Parathyroid adenoma (tissue), 2 donors: ENCODE measurements around the gene CRAMP1.

ENCODE experiments used
- H2AFZ ChIP-seq: fragments of 300-600 bp; sonication (generic); one replicate; pipeline ENCODE4 v1.7.0; 2017; ENCODE audit warnings: antibody characterized with exemption, mild to moderate bottlenecking
- H3K27ac ChIP-seq: fragments of 300-600 bp; sonication (generic); one replicate; pipeline ENCODE4 v1.7.0; 2017
- H3K27me3 ChIP-seq: fragments of 300-600 bp; sonication (generic); one replicate; pipeline ENCODE4 v1.7.0; 2017; ENCODE audit warnings: low read length; ENCODE audit not compliant: control insufficient read depth, insufficient read depth
- H3K36me3 ChIP-seq: fragments of 300-600 bp; sonication (generic); one replicate; pipeline ENCODE4 v1.7.0; 2017; ENCODE audit warnings: low read length; ENCODE audit not compliant: control insufficient read depth, insufficient read depth
- H3K4me1 ChIP-seq: fragments of 300-600 bp; sonication (generic); one replicate; pipeline ENCODE4 v1.7.0; 2017; ENCODE audit warnings: control low read depth
- H3K4me2 ChIP-seq: fragments of 300-600 bp; sonication (generic); one replicate; pipeline ENCODE4 v1.7.0; 2017; ENCODE audit warnings: low read length
- H3K4me3 ChIP-seq: fragments of 300-600 bp; sonication (generic); one replicate; pipeline ENCODE4 v1.7.0; 2017; ENCODE audit warnings: low read depth, low read length
- H3K79me2 ChIP-seq: fragments of 300-600 bp; sonication (generic); one replicate; pipeline ENCODE4 v1.7.0; 2017; ENCODE audit warnings: control low read depth
- H3K9ac ChIP-seq: fragments of 300-600 bp; sonication (generic); one replicate; pipeline ENCODE4 v1.7.0; 2017; ENCODE audit warnings: mild to moderate bottlenecking
- H3K9me3 ChIP-seq: fragments of 300-600 bp; sonication (generic); one replicate; pipeline ENCODE4 v1.7.0; 2017; ENCODE audit warnings: low read length; ENCODE audit not compliant: control insufficient read depth
- CTCF ChIP-seq: fragments of 300-600 bp; sonication (generic); IDR thresholded peaks from one replicate; pipeline ENCODE4 v1.7.0; 2017; ENCODE audit warnings: antibody characterized with exemption, mild to moderate bottlenecking
- donor health status: primary hyperparathyroidism.

CRAMP1 gene

GRCh38 chr16:1674751-1675664, 62.8 kb downstream of the CRAMP1 start:
- no peaks in the 10 kb centered on the region for H3K27me3 ChIP-seq
- no peak for TF ChIP-seq CTCF

GRCh38 chr16:1676661-1677060, 64.5 kb downstream of the CRAMP1 start:
- H3K4me2 ChIP-seq = no peak overlapping the region
- H2AFZ ChIP-seq = no peak overlapping the region
- H3K27ac ChIP-seq = no peak overlapping the region
- no peak for TF ChIP-seq CTCF
- no peak overlapping the region for H3K9ac ChIP-seq
- H3K79me2 ChIP-seq = peaks cover 21% of the 10 kb centered on the region
- H3K4me1 ChIP-seq = peaks cover 4% of the 10 kb centered on the region
- no peaks in the 10 kb centered on the region for H3K9me3 ChIP-seq
- H3K4me3 ChIP-seq = no peak overlapping the region
- H3K36me3 ChIP-seq = no peaks in the 10 kb centered on the region
- H3K27me3 ChIP-seq = no peaks in the 10 kb centered on the region

More at GRCh38 chr16:1674751-1675664, 62.8 kb downstream of the CRAMP1 start:
- H3K79me2 ChIP-seq = peaks cover 16% of the 10 kb centered on the region
- H3K27ac ChIP-seq = no peak overlapping the region
- no peaks in the 10 kb centered on the region for H3K9me3 ChIP-seq
- peaks cover 4% of the 10 kb centered on the region for H3K4me1 ChIP-seq
- no peak overlapping the region for H3K4me2 ChIP-seq
- H3K9ac ChIP-seq = no peak overlapping the region
- no peak overlapping the region for H2AFZ ChIP-seq
- H3K4me3 ChIP-seq = no peak overlapping the region
- no peaks in the 10 kb centered on the region for H3K36me3 ChIP-seq

- peak overlapping the region; percentile 36 for H3K4me3 ChIP-seq
- H3K4me1 ChIP-seq = peaks cover 4% of the 10 kb centered on the region
- no peak overlapping the region for H3K9ac ChIP-seq
- no peaks in the 10 kb centered on the region for H3K9me3 ChIP-seq
- no peaks in the 10 kb centered on the region for H3K36me3 ChIP-seq
- no peaks in the 10 kb centered on the region for H3K27me3 ChIP-seq
- peaks cover 21% of the 10 kb centered on the region for H3K79me2 ChIP-seq
- H2AFZ ChIP-seq = no peak overlapping the region
- no peak overlapping the region for H3K4me2 ChIP-seq
- TF ChIP-seq CTCF = no peak
- H3K27ac ChIP-seq = no peak overlapping the region
Measured at GRCh38 chr16:1677339-1677738, 65.2 kb downstream of the CRAMP1 start.

- Histone ChIP-seq H3K9me3 (no peaks in the 10 kb centered on the region), H3K4me2 (peak within 1 kb of the TSS; percentile 97), H3K27me3 (no peaks in the 10 kb centered on the region), H3K27ac (peak within 1 kb of the TSS; percentile 29), H3K36me3 (no peaks in the 10 kb centered on the region), H3K4me1 (peaks cover 4% of the 10 kb centered on the region), H3K9ac (peak within 1 kb of the TSS; percentile 67), H3K4me3 (peak within 1 kb of the TSS; percentile 75), H2AFZ (peak within 1 kb of the TSS; percentile 83), H3K79me2 (peaks cover 24% of the 10 kb centered on the region)
- no peak for TF ChIP-seq CTCF
Measured at GRCh38 chr16:1677942-1678499, 65.9 kb downstream of the CRAMP1 start, which contains the start of gene JPT2. JPT2 (plus strand) TSS chr16:1678279; CDS start chr16:1678313, 34 bp downstream.
